ENCODE measurements around the gene DTNBP1. TPM values are rescaled to one million over a fixed set of nuclear protein-coding genes. Genes with fewer than 3 reads are reported as not detected.

DTNBP1 gene
- total and polyA plus RNA-seq, 2 of the 4 experiments (the other 2 are of a cell fraction): 4.8 to 18.7 TPM

- Histone ChIP-seq H3K9ac (ENCODE audit: low read depth, low read length) (no peak overlapping the region), H3K36me3 (ENCODE audit: control insufficient read depth, insufficient read depth, low read length) (peaks cover 2% of the 10 kb centered on the region; the same call in 1 of the 2 replicates), H2AFZ (replicated peaks; ENCODE audit: low read length, poor library complexity) (no peak overlapping the region), H3K27ac (ENCODE audit: insufficient read depth, low read length) (no peak overlapping the region), H3K18ac (ENCODE audit: low read depth, low read length) (no peak overlapping the region), H3K79me1 (ENCODE audit: low read depth in 1 of 2, low read length in 2 of 2) (peaks cover 12 to 15% of the 10 kb centered on the region in 2 experiments; a peak in 3 of 4 replicates), H3K14ac (replicated peaks; ENCODE audit: low read depth, low read length) (no peak overlapping the region), H2BK5ac (ENCODE audit: low read depth, low read length, poor library complexity, severe bottlenecking) (no peak overlapping the region), H3K27me3 (ENCODE audit: control insufficient read depth, insufficient read depth, low read length) (no peaks in the 10 kb centered on the region), H4K91ac (ENCODE audit: insufficient read depth, low read depth, low read length) (no peak overlapping the region), H3K23ac (ENCODE audit: low read depth, low read length) (no peak overlapping the region), H3K4ac (ENCODE audit: low read depth, low read length) (no peak overlapping the region), H2AK9ac (replicated peaks; ENCODE audit: low read depth, low read length, poor library complexity) (no peak overlapping the region), H2BK120ac (ENCODE audit: low read depth, low read length) (no peak overlapping the region), H2BK20ac (ENCODE audit: low read depth, low read length) (no peak overlapping the region), H4K20me1 (ENCODE audit: insufficient read depth, low read length) (peaks cover 14% of the 10 kb centered on the region; the same call in 1 of the 2 replicates), H3K56ac (ENCODE audit: extremely low read depth, insufficient read depth, low read length) (no peak overlapping the region), H3K4me2 (ENCODE audit: low read depth, low read length) (no peak overlapping the region), H2BK15ac (ENCODE audit: low read depth, low read length) (no peak overlapping the region), H3K9me1 (ENCODE audit: insufficient read depth, low read length) (peaks cover 12% of the 10 kb centered on the region), H2AK5ac (ENCODE audit: low read depth, low read length) (no peak overlapping the region), H4K8ac (ENCODE audit: low read depth in 2 of 2, low read length in 2 of 2) (no peak overlapping the region), H4K5ac (ENCODE audit: low read depth, low read length) (no peak overlapping the region), H3K4me1 (ENCODE audit: control insufficient read depth, insufficient read depth, low read length) (peaks cover 13% of the 10 kb centered on the region), H3K9me3 (ENCODE audit: control insufficient read depth, insufficient read depth, low read length) (no peaks in the 10 kb centered on the region), H3K4me3 (ENCODE audit: insufficient read depth, low read depth, low read length) (no peak overlapping the region)
- peak; percentile 8; the same call in 1 of the 2 replicates for ATAC-seq (ENCODE audit: low read depth)
- DNase-seq: no peak
- BruUV-seq (replicated peaks): no TSS peak
- dilution Hi-C loops (cut with HindIII; ENCODE audit: low sequenced_read_pairs, unreplicated experiment): no loop called here
- intact Hi-C loops (cut with micrococcal nuclease): no loop called here
- CTCF ChIA-PET: interaction anchor here (0.5 kb wide), 1 partner anchor 388 kb away, joined by 3 read pairs; no protein-coding TSS in a partner anchor
- in situ Hi-C loops (cut with MboI; ENCODE audit: low sequenced_read_pairs): no loop called here
- WGBS, 2 experiments (ENCODE audit: extremely low coverage in 2 of 2, insufficient read length in 1 of 2): 100% methylated on average over 1 of the region's 4 CpGs; no CpG with 5 or more reads in 1 of the 2 experiments
- POLR2A ChIA-PET (ENCODE audit: unreplicated experiment): no interaction called here
- TF ChIP-seq RFX5 (IDR thresholded peaks at IDR 0.05; ENCODE audit: low read depth, low read length) (no peak), USF2 (IDR thresholded peaks at IDR 0.05; ENCODE audit: low read depth, low read length) (no peak), FOS (IDR thresholded peaks at IDR 0.05; ENCODE audit: low read depth, low read length) (no peak), CHD1 (IDR thresholded peaks at IDR 0.05; ENCODE audit: low read depth, low read length) (no peak), CTCF (conservative IDR thresholded peaks at IDR 0.05; ENCODE audit: low read depth, low read length) (no peak), ELK1 (IDR thresholded peaks at IDR 0.05; ENCODE audit: borderline replicate concordance, low read depth, low read length) (no peak), BHLHE40 (IDR thresholded peaks at IDR 0.05; ENCODE audit: low read depth, low read length) (no peak), RCOR1 (IDR thresholded peaks at IDR 0.05; ENCODE audit: insufficient replicate concordance, low read length) (no peak), RAD21 (IDR thresholded peaks at IDR 0.05; ENCODE audit: low read length) (no peak), POLR2A (IDR thresholded peaks at IDR 0.05; ENCODE audit: low read depth, low read length) (no peak), MAZ (IDR thresholded peaks at IDR 0.05; ENCODE audit: borderline replicate concordance, low read depth, low read length) (no peak), NFE2L2 (IDR thresholded peaks at IDR 0.05; ENCODE audit: low read depth, low read length) (no peak), SMC3 (IDR thresholded peaks at IDR 0.05; ENCODE audit: low read depth, low read length) (no peak), CEBPB (IDR thresholded peaks at IDR 0.05; ENCODE audit: low read depth, low read length) (no peak), MXI1 (IDR thresholded peaks at IDR 0.05; ENCODE audit: borderline replicate concordance, low read depth, low read length) (no peak)
Observed at GRCh38 chr6:15536198-15536955, 126.5 kb downstream of the DTNBP1 start.
